HCT116 (cell line): Measurements from ENCODE around the gene PDXK. TPM values are rescaled to one million over a fixed set of nuclear protein-coding genes. Genes with fewer than 3 reads are reported as not detected.

Experiments
- ATAC-seq: fragments of 200-7000 bp; cut with Tn5 transposase; 2 replicates; pipeline ENCODE4 v1.9.1; 2020; ENCODE audit warnings: mild to moderate bottlenecking, moderate library complexity
- BruUV-seq: library from RNA; stranded (reverse); fragments of 400-500 nt; replicated peaks from 2 replicates; lab custom pipeline; 2021; lab: Mats Ljungman, UMichigan
- CTCF ChIA-PET: fragments of 300-600 bp; sonication (Branson Sonifier 250); formaldehyde crosslinking; loops from one replicate; lab custom pipeline; 2021; ENCODE audit warnings: antibody characterized with exemption; lab: Charles Lee
- POLR2A ChIA-PET: fragments of 300-600, 350-600 bp; sonication (Branson Sonifier 250); formaldehyde crosslinking; loops from one replicate; lab custom pipeline; 2021; ENCODE audit warnings: antibody characterized with exemption; lab: Charles Lee
- RAD21 ChIA-PET, 2 experiments: fragments of 300-600 bp; sonication (Branson Sonifier 250); formaldehyde crosslinking; loops; one replicate each; lab custom pipeline; 2023; ENCODE audit warnings: low total read pairs in 2 of 2; ENCODE audit not compliant: uncharacterized antibody in 2 of 2, unreplicated experiment in 2 of 2, low non-redundant PET in 1 of 2; lab: Charles Lee
- DNase-seq: peaks from one replicate; pipeline ENCODE4 v3.0.0-alpha.2; 2010; ENCODE audit warnings: low read depth, low spot score
- H2AFZ ChIP-seq: fragments of 200-600 bp; shearing (Covaris generic), sonication (generic); 2 replicates; pipeline ENCODE4 v1.6.1; 2017; ENCODE audit warnings: low read depth, mixed run types, mixed read lengths, antibody characterized with exemption, low read length; ENCODE audit not compliant: poor library complexity, severe bottlenecking
- H3K27ac ChIP-seq: 2 replicates; pipeline ENCODE4 v1.5.1; 2012; ENCODE audit warnings: low read depth, low read length
- H3K27me3 ChIP-seq: fragments of 200-600 bp; sonication (generic); 2 replicates; pipeline ENCODE4 v1.6.1; 2016; ENCODE audit warnings: mixed run types, low read length, mixed read lengths; ENCODE audit not compliant: insufficient read depth
- H3K36me3 ChIP-seq, 2 experiments: fragments of 200-500 bp in 1 of 2; fragments of 200-600 bp in 1 of 2; sonication (Bioruptor generic) in 1 of 2; sonication (generic) in 1 of 2; 2 replicates each; pipeline versions ENCODE4 v1.5.1 to v1.6.1; 2014 to 2016; ENCODE audit warnings: low read length in 2 of 2, inconsistent platforms in 1 of 2, mixed read lengths in 1 of 2, mixed run types in 1 of 2; ENCODE audit not compliant: insufficient read depth in 2 of 2, control insufficient read depth in 1 of 2
- H3K4me1 ChIP-seq, 2 experiments: fragments of 200-600 bp in 1 of 2; sonication (generic) in 1 of 2; 2 replicates each; pipeline versions ENCODE4 v1.5.1 to v1.6.1; 2012 to 2017; ENCODE audit warnings: low read length in 2 of 2, inconsistent platforms in 1 of 2, mild to moderate bottlenecking in 1 of 2, mixed read lengths in 1 of 2, mixed run types in 1 of 2, moderate library complexity in 1 of 2; ENCODE audit not compliant: insufficient read depth in 2 of 2, control insufficient read depth in 1 of 2
- H3K4me2 ChIP-seq: fragments of 200-600 bp; sonication (generic); 2 replicates; pipeline ENCODE4 v1.6.1; 2017; ENCODE audit warnings: mixed run types, low read length, mixed read lengths
- H3K4me3 ChIP-seq, 2 experiments: fragments of 200-600 bp in 1 of 2; sonication (generic) in 1 of 2; replicated peaks in 1 of 2; 2 replicates each; pipeline ENCODE4 v1.5.1; 2011 to 2016; ENCODE audit warnings: low read length in 2 of 2, control low read depth in 1 of 2, low read depth in 1 of 2, mild to moderate bottlenecking in 1 of 2, mixed read lengths in 1 of 2, mixed run types in 1 of 2
- H3K79me2 ChIP-seq: fragments of 200-600 bp; sonication (generic); 2 replicates; pipeline ENCODE4 v1.6.1; 2017; ENCODE audit warnings: mild to moderate bottlenecking, mixed run types, low read length, moderate library complexity, mixed read lengths; ENCODE audit not compliant: insufficient read depth
- H3K9ac ChIP-seq: fragments of 200-600 bp; sonication (generic); 2 replicates; pipeline ENCODE4 v1.6.1; 2016; ENCODE audit warnings: low read length, mixed read lengths
- H3K9me2 ChIP-seq: fragments of 200-600 bp; sonication (generic), shearing (Covaris generic); 2 replicates; pipeline ENCODE4 v1.6.1; 2017; ENCODE audit warnings: mixed run types, mild to moderate bottlenecking, moderate library complexity; ENCODE audit not compliant: insufficient read depth
- H3K9me3 ChIP-seq, 2 experiments: fragments of 200-500 bp in 1 of 2; fragments of 200-600 bp in 1 of 2; sonication (Bioruptor generic) in 1 of 2; sonication (generic) in 1 of 2; 2 replicates each; pipeline ENCODE4 v1.6.1; 2014 to 2017; ENCODE audit warnings: low read length in 2 of 2, mixed read lengths in 2 of 2, inconsistent platforms in 1 of 2, low read depth in 1 of 2, mild to moderate bottlenecking in 1 of 2, mixed run types in 1 of 2, moderate library complexity in 1 of 2; ENCODE audit not compliant: control insufficient read depth in 1 of 2, insufficient read depth in 1 of 2
- H4K20me1 ChIP-seq: fragments of 200-600 bp; sonication (generic), shearing (Covaris generic); 2 replicates; pipeline ENCODE4 v1.6.1; 2017; ENCODE audit warnings: mixed run types, mild to moderate bottlenecking, moderate library complexity; ENCODE audit not compliant: insufficient read depth
- CEBPB ChIP-seq: IDR thresholded peaks from 2 replicates; pipeline ENCODE4 v1.6.1; 2012; ENCODE audit warnings: low read depth
- EGR1 ChIP-seq: IDR thresholded peaks from 2 replicates; pipeline ENCODE4 v1.6.1; 2012; ENCODE audit warnings: low read depth
- ELF1 ChIP-seq: IDR thresholded peaks from 2 replicates; pipeline ENCODE4 v1.6.1; 2012; ENCODE audit warnings: low read depth, borderline replicate concordance
- EZH2 ChIP-seq: fragments of 200-600 bp; sonication (generic); IDR thresholded peaks from 2 replicates; pipeline ENCODE4 v1.6.1; 2017; ENCODE audit warnings: antibody characterized with exemption, mixed run types
- EZH2phosphoT487 ChIP-seq: fragments of 200-600 bp; IDR thresholded peaks from 2 replicates; pipeline ENCODE4 v1.6.1; 2018; ENCODE audit warnings: antibody characterized with exemption, borderline replicate concordance
- JUND ChIP-seq: IDR thresholded peaks from 2 replicates; pipeline ENCODE4 v1.6.1; 2012
- POLR2A ChIP-seq: IDR thresholded peaks from 2 replicates; pipeline ENCODE4 v1.7.0; 2011; ENCODE audit warnings: borderline replicate concordance; ENCODE audit not compliant: insufficient read depth, insufficient read length; ENCODE audit errors: extremely low read depth
- RAD21 ChIP-seq: IDR thresholded peaks from 2 replicates; pipeline ENCODE4 v1.6.1; 2012; ENCODE audit warnings: low read depth, mild to moderate bottlenecking
- SP1 ChIP-seq: IDR thresholded peaks from 2 replicates; pipeline ENCODE4 v1.6.1; 2012; ENCODE audit warnings: low read depth
- intact Hi-C: fragments of 100-400 bp; cut with micrococcal nuclease; formaldehyde crosslinking; loops from 2 replicates; pipeline ENCODE4 v1.10.0; 2022
- total RNA-seq: library from RNA; stranded (reverse); gene quantifications from one replicate; pipeline ENCODE4 v1.2.1, GENCODE V29; 2021; ENCODE audit not compliant: unreplicated experiment
- TF ChIP-seq, protein P1 (sequence below): IDR thresholded peaks from 2 replicates; pipeline ENCODE4 v1.6.1; 2012; ENCODE audit warnings: low read depth

PDXK gene
- total RNA-seq, 1 experiment from 2014 or later = 127 TPM

DNA sequence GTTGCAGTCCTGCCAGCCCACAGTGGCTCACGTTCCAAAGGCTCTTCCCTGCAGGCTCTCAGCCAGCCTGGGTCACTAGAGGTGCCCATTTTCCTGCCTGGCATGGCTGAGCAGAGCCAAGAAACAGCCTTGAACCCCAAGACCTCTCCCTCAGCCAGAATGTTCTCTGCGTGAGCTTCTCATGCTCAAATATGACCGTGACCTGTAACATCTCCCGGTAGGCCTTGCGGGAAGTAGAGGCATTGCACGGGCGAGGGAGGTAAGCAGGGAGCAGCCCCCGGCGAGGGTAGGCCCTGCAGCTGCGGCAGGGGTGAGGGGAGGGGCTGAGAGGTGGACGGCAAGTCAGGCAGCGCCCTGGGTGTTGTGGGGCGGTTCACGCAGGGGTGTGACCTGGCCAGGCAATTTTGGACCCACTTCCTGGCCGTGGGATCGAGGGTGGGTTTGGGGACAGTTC lies 90.4 kb downstream of the PDXK start:
- CTCF ChIA-PET = interaction anchor here (0.9 to 1.3 kb wide), 3 partner anchors 129 to 166 kb away, joined by 3 to 10 read pairs (median 7); no protein-coding TSS in a partner anchor
- no peak for ATAC-seq
- POLR2A ChIA-PET = no interaction called here
- RAD21 ChIA-PET = no interaction called here
- Histone ChIP-seq H3K27me3 (no peaks in the 10 kb centered on the region), H3K4me3 (no peak overlapping the region), H3K9ac (no peak overlapping the region), H3K9me3 (no peaks in the 10 kb centered on the region), H3K4me1 (peaks cover 4 to 11% of the 10 kb centered on the region in 2 experiments), H3K9me2 (no peaks in the 10 kb centered on the region), H3K79me2 (no peaks in the 10 kb centered on the region), H2AFZ (no peak overlapping the region), H3K36me3 (no peaks in the 10 kb centered on the region; a peak in 2 of 4 replicates), H4K20me1 (no peaks in the 10 kb centered on the region), H3K27ac (no peak overlapping the region), H3K4me2 (no peak overlapping the region)
- BruUV-seq = no TSS peak
- no peak for TF ChIP-seq CEBPB
- no peak for TF ChIP-seq EZH2
- TF ChIP-seq, protein P1, sequence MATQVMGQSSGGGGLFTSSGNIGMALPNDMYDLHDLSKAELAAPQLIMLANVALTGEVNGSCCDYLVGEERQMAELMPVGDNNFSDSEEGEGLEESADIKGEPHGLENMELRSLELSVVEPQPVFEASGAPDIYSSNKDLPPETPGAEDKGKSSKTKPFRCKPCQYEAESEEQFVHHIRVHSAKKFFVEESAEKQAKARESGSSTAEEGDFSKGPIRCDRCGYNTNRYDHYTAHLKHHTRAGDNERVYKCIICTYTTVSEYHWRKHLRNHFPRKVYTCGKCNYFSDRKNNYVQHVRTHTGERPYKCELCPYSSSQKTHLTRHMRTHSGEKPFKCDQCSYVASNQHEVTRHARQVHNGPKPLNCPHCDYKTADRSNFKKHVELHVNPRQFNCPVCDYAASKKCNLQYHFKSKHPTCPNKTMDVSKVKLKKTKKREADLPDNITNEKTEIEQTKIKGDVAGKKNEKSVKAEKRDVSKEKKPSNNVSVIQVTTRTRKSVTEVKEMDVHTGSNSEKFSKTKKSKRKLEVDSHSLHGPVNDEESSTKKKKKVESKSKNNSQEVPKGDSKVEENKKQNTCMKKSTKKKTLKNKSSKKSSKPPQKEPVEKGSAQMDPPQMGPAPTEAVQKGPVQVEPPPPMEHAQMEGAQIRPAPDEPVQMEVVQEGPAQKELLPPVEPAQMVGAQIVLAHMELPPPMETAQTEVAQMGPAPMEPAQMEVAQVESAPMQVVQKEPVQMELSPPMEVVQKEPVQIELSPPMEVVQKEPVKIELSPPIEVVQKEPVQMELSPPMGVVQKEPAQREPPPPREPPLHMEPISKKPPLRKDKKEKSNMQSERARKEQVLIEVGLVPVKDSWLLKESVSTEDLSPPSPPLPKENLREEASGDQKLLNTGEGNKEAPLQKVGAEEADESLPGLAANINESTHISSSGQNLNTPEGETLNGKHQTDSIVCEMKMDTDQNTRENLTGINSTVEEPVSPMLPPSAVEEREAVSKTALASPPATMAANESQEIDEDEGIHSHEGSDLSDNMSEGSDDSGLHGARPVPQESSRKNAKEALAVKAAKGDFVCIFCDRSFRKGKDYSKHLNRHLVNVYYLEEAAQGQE = no peak
- no peak for TF ChIP-seq EZH2phosphoT487
- no peak for TF ChIP-seq SP1
- TF ChIP-seq POLR2A = no peak
- no peak for TF ChIP-seq ELF1
- no peak for TF ChIP-seq EGR1
- TF ChIP-seq JUND = no peak
- TF ChIP-seq RAD21 = no peak
- intact Hi-C loops = no loop called here
- no peak for DNase-seq
